Measurements from ENCODE around the gene MMADHC.

GRCh38 chr2:149538138-149538833 lies 49.3 kb downstream of the MMADHC start:
- TF ChIP-seq CTCF (IDR thresholded peaks at IDR 0.05) (no peak), POLR2AphosphoS5 (IDR thresholded peaks at IDR 0.05) (no peak)
